ENCODE results near the gene CYSTM1. TPM values are rescaled to one million over a fixed set of nuclear protein-coding genes. Genes with fewer than 3 reads are reported as not detected.
A peak's percentile ranks its signal among the peaks of the same experiment; 100 is the strongest.

Gene CYSTM1
- polyA plus RNA-seq, 1 experiment = 33.1 TPM

DNA sequence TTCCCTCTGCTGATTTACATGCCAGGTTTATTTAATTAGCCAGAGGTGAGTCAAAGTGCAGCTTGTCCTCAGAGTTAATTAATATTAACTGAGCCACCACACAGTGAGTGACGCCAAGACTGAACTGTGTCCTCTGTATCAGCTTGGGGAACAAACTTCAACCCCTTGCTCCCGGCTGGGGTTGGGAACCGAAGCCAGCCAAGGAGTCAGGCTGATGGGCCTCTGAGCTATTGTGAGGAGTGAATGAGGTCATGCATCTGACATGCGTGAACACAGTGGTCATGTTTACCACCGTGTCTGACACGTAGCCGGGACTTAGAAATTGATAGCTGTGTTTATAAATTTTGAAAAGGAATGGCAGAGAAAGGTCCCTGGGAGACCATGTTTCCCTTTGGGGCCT lies 32.1 kb upstream of the CYSTM1 start:
- Histone ChIP-seq H3K4me3 (ENCODE audit: low read depth, low read length) (no peak overlapping the region), H3K36me3 (ENCODE audit: control insufficient read depth, insufficient read depth, low read length) (no peaks in the 10 kb centered on the region; the same call in 1 of the 2 replicates), H3K27me3 (ENCODE audit: control insufficient read depth, insufficient read depth, low read length) (no peaks in the 10 kb centered on the region)
- TF ChIP-seq, protein P1, sequence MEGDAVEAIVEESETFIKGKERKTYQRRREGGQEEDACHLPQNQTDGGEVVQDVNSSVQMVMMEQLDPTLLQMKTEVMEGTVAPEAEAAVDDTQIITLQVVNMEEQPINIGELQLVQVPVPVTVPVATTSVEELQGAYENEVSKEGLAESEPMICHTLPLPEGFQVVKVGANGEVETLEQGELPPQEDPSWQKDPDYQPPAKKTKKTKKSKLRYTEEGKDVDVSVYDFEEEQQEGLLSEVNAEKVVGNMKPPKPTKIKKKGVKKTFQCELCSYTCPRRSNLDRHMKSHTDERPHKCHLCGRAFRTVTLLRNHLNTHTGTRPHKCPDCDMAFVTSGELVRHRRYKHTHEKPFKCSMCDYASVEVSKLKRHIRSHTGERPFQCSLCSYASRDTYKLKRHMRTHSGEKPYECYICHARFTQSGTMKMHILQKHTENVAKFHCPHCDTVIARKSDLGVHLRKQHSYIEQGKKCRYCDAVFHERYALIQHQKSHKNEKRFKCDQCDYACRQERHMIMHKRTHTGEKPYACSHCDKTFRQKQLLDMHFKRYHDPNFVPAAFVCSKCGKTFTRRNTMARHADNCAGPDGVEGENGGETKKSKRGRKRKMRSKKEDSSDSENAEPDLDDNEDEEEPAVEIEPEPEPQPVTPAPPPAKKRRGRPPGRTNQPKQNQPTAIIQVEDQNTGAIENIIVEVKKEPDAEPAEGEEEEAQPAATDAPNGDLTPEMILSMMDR (IDR thresholded peaks at IDR 0.05; ENCODE audit: insufficient read depth, low read depth, low read length) = no peak
- CTCF ChIA-PET = interaction anchor here (1.3 to 9.1 kb wide), 8 partner anchors 9 to 87 kb away, joined by 3 to 118 read pairs (median 30); partner anchors contain the start of gene PURA
- no peak for DNase-seq (ENCODE audit: low read depth)
- POLR2A ChIA-PET = no interaction called here

DNA sequence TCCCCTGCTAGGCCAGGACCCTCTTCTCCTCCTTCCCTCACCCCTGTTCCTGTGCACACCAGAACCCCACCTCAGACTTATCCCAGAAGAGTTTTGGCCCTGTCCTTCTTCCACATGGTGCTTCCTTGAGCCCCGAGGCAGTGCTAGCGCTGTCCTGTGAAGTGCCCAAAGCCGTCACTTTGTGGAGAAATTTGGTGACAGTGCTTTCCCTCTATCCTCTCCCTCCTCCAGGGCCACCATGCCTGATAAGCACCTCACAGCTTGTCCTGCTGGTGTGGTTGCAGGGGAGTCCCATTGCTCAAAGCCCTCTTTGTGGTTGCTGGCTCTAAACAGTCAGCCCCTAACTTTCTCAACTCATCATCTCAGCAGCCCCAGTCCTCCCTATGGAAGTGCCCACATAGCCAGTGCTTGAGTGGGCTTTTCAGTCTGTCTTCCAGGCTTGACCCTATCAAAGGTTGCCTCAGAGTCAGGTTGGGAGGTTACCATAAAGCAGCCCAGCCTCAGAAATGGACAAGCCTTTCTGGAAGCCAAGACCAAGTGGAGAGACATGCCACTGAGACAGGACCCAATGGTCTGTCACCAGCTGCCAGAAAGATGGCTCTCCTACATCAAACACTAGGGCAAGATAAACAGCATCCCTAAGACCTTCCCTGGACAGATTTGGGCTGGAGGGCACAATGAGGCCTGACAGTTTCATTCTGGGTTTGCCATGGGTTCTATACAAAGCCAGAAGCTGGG lies 31.3 kb upstream of the CYSTM1 start:
- Histone ChIP-seq H3K27me3 (ENCODE audit: control insufficient read depth, insufficient read depth, low read length) (no peaks in the 10 kb centered on the region), H3K36me3 (ENCODE audit: control insufficient read depth, insufficient read depth, low read length) (no peaks in the 10 kb centered on the region; the same call in 1 of the 2 replicates), H3K4me3 (ENCODE audit: low read depth, low read length) (no peak overlapping the region)
- TF ChIP-seq, protein P1 (IDR thresholded peaks at IDR 0.05; ENCODE audit: insufficient read depth, low read depth, low read length) = no peak
- POLR2A ChIA-PET = no interaction called here
- no peak for DNase-seq (ENCODE audit: low read depth)
- CTCF ChIA-PET = interaction anchor here (0.6 to 9.1 kb wide), 26 partner anchors 9 to 220 kb away, joined by 3 to 118 read pairs (median 5); partner anchors contain the start of genes NRG2 and PURA

DNA sequence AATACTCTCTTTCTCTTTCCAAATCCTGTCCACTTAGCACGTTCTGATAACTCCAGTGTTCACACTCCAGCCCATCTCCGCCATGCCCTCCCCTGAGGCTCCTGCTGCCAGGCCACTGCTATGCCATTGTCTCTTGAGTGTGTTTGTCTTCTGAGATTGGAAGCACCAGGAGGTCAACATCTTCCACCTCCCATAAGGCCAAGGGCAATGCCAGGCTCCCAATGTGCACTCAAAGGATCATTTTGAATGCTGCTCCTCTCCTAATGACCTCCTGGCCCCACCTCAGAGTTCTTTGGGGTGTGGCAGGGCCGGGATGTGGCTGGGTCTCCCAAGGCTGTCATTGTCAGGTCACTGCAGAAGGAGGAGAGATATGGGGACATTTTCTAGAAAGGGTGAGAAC lies 29.7 kb upstream of the CYSTM1 start:
- Histone ChIP-seq H3K4me3 (ENCODE audit: low read depth, low read length) (no peak overlapping the region), H3K27me3 (ENCODE audit: control insufficient read depth, insufficient read depth, low read length) (no peaks in the 10 kb centered on the region), H3K36me3 (ENCODE audit: control insufficient read depth, insufficient read depth, low read length) (no peaks in the 10 kb centered on the region; the same call in 1 of the 2 replicates)
- TF ChIP-seq, protein P1 (IDR thresholded peaks at IDR 0.05; ENCODE audit: insufficient read depth, low read depth, low read length) = no peak
- POLR2A ChIA-PET = no interaction called here
- CTCF ChIA-PET = interaction anchor here (0.6 to 9.1 kb wide), 21 partner anchors 10 to 415 kb away, joined by 3 to 118 read pairs (median 5); partner anchors contain the start of gene PURA
- no peak for DNase-seq (ENCODE audit: low read depth)

DNA sequence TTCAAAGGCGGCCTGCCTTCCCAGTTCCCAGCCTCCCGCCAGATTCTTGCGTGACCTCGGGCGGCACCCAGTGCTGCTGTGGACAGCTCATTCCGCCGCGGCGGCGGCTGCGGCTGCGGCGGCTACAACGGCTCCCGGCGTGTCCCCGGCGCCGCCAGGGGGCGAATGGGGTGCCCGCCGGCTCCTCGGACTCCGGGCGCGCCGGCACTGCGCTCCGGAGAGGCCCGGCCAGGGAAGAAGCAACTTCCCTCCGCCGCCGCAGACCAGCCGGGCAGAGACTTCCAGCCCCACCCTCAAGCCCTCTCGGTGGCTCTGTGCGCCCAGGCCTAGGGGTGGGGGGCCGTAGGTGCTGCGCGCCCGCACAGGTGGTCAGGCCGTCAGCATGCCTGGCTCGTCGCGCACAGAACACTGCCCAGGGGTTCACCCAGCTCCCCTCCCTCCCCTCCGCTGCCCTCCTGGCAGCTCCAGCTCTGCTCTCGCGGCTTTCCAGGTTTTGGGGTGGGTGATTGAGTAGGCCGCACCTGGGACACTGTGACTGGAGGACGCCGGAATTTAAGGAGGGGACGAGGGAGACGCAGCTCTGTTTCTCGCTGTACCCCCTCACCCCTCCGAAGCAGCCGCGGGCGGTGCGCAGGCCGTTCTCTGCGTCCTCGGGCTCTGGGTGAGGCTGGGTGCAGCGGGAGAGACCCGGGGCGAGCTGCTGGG lies 29.0 kb upstream of the CYSTM1 start:
- no peak for DNase-seq (ENCODE audit: low read depth)
- Histone ChIP-seq H3K36me3 (ENCODE audit: control insufficient read depth, insufficient read depth, low read length) (no peaks in the 10 kb centered on the region; the same call in 1 of the 2 replicates), H3K4me3 (ENCODE audit: low read depth, low read length) (peak overlapping the region; percentile 28), H3K27me3 (ENCODE audit: control insufficient read depth, insufficient read depth, low read length) (no peaks in the 10 kb centered on the region)
- POLR2A ChIA-PET = interaction anchor here (0.6 kb wide), 1 partner anchor 269 kb away, joined by 3 read pairs; no protein-coding TSS in a partner anchor
- CTCF ChIA-PET = interaction anchor here (0.6 to 9.1 kb wide), 17 partner anchors 9 to 416 kb away, joined by 3 to 118 read pairs (median 5); partner anchors contain the start of gene PURA
- TF ChIP-seq, protein P1 (IDR thresholded peaks at IDR 0.05; ENCODE audit: insufficient read depth, low read depth, low read length) = peak; percentile 39

DNA sequence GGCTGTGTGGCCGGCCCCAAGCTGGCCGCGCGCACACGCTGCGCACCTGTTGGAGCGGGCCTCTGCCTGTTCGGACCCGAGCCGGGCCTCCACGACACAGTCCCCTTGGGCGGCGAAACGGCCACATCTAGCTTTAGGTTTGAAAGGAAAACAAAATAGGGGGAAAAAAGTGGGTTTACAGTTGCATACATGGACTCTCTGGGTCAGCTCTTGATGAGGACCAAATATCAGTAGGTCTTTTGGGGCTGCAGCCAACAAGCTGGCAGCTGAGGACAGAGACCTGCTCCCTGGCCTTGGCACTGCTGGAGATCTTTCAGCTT lies 28.5 kb upstream of the CYSTM1 start:
- Histone ChIP-seq H3K36me3 (ENCODE audit: control insufficient read depth, insufficient read depth, low read length) (no peaks in the 10 kb centered on the region; the same call in 1 of the 2 replicates), H3K27me3 (ENCODE audit: control insufficient read depth, insufficient read depth, low read length) (no peaks in the 10 kb centered on the region), H3K4me3 (ENCODE audit: low read depth, low read length) (no peak overlapping the region)
- DNase-seq (ENCODE audit: low read depth) = no peak
- TF ChIP-seq, protein P1 (IDR thresholded peaks at IDR 0.05; ENCODE audit: insufficient read depth, low read depth, low read length) = no peak
- ChIA-PET POLR2A (interaction anchor here (0.6 kb wide), 1 partner anchor 268 kb away, joined by 3 read pairs; no protein-coding TSS in a partner anchor), CTCF (interaction anchor here (1.0 to 9.1 kb wide), 10 partner anchors 9 to 92 kb away, joined by 3 to 118 read pairs (median 26); partner anchors contain the start of gene PURA)
